Activated naive CD4-positive, alpha-beta T cell (primary cell): ENCODE measurements around the gene NDRG3.

Experiments used
- DNase-seq, 4 experiments: peaks; one replicate each; lab custom pipeline; 2025; lab: John Stamatoyannopoulos, UW

NDRG3 gene

DNA sequence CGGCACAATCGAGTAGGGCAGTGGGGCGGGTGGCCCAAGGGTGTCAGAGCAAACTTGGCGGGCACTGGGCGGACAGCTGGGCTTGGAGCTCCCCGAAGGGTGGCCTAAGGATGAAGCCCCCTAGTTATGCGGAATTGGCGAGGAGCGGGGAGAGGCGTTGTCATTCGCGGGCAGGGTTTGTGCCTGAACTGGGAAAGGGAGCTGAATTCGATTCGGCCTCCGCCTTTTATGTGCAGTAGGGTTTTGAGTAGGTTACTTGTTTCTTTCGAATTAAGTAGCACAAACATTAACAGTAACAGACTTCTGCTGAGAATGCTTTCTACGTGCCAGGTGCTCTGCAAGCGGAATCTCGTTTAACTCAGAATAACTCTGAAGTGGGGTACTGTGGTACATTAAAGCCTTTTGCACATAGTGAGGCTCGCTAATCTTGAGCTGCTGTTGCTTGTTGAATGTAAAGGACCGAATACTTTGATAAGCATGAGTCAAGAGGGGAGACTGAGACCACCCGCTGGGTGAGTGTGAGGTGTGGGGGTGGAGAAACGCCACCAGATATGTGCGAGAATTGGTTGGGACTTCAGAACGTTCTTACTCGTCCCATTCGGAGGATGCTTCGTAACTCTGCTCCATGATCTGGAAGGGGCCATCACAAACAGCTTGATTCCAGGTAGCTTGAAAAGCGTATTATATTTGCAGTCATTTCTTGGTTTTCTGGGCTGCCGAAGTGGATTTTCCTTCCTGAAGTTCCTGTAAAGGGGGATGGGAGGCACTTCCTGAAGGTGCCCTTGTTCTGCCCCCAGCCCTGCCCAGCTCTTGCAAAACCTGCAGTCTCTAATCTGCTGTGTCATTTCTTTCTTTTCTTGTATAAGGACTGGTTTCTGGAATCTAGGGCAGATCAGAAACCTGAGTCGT, 139.5 kb downstream of the NDRG3 start:
- peak in 2 of 4 experiments; percentile 22 to 36 for DNase-seq

DNA sequence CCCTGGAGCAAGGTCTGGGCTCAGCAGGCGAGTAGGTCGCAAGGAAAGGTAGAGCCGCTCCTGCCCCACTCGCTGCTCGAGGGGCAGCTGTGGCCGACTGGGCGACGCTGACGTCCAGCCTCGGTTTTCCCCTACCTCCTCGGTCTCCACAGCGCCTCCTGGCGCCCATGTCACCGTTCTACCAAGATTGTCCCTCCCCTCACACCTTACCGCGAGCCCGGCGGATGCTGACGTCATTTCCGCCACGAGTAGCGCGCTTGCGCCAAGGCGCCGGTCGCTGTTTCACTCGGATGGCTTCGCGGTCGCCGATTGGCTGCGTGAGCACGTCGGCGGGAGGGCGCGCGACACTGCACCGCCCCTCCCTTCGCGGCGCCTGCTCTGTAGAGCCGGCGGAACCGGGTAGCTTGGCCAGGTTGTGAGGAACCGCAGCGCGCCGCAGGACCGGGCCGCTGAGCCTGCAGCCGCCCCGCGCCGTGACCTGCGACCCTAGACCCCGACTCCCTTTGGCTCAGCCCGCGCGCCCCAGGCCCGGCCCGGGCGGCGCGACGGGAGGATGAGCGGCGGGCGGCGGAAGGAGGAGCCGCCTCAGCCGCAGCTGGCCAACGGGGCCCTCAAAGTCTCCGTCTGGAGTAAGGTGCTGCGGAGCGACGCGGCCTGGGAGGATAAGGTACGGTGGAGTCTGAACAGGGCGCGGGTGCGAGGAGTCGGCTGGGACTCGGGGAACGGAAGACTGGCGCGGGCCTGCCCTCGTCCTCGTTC, 140.3 kb downstream of the NDRG3 start, which contains the start of gene RAB5IF:
RAB5IF (plus strand) TSS at position 381 of the 759 bp plus-strand sequence; CDS start at position 554, 173 bp downstream.
- peak; percentile 98 to 99 (median 99) for DNase-seq

DNA sequence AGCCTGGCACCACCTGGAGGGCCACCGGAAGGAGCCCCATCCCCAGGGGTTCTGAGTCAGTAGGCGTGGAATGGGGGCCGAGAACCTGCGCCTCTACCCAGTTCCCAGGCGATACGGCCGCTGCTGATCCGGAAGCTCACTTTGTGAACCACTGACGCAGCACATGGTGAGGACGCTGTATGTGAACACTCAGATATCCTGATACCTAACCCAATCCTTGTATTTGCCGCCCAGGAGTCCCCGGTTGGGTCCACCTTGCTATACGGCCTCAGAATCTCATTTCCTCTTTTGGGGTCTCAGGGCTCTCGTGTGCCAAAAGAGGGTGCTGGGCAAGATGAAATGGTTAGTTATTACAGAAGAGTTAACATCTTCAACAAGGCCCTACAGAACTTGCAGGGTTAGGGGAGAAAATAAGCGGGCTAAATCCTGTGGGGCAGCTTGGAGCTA, 140.9 kb downstream of the NDRG3 start:
- peak in 2 of 4 experiments; percentile 27 to 32 for DNase-seq
